Lung (tissue), 12 donors: ENCODE measurements around the gene AKAP8L. TPM values are rescaled to one million over a fixed set of nuclear protein-coding genes. Genes with fewer than 3 reads are reported as not detected.

Experiments used
- ATAC-seq: fragments of 200-7000 bp; cut with Tn5 transposase; one replicate; pipeline ENCODE4 v1.9.1; 2020; ENCODE audit warnings: moderate number of reproducible peaks; ENCODE audit not compliant: insufficient read depth, low FRiP score
- DNase-seq, 3 donors: peaks; one replicate each; pipeline ENCODE4 v3.0.0-alpha.2; 2013 to 2017
- H3K27ac ChIP-seq, 2 donors: one replicate each; pipeline ENCODE4 v1.5.1; 2013; ENCODE audit warnings: mild to moderate bottlenecking in 2 of 2, moderate library complexity in 2 of 2, control low read depth in 1 of 2, inconsistent platforms in 1 of 2, low read depth in 1 of 2, low read length in 1 of 2
- H3K27me3 ChIP-seq, 3 donors: one replicate each; pipeline ENCODE4 v1.5.1; 2013; ENCODE audit warnings: low read length in 2 of 3; ENCODE audit not compliant: control insufficient read depth in 3 of 3, insufficient read depth in 3 of 3
- H3K36me3 ChIP-seq, 4 donors: one replicate each; pipeline ENCODE4 v1.5.1; 2013; ENCODE audit warnings: low read length in 4 of 4, mild to moderate bottlenecking in 1 of 4, moderate library complexity in 1 of 4; ENCODE audit not compliant: control insufficient read depth in 4 of 4, insufficient read depth in 4 of 4
- H3K4me1 ChIP-seq, 5 donors: one replicate each; pipeline ENCODE4 v1.5.1; 2013; ENCODE audit warnings: low read length in 5 of 5, mild to moderate bottlenecking in 2 of 5, moderate library complexity in 1 of 5; ENCODE audit not compliant: control insufficient read depth in 5 of 5, insufficient read depth in 5 of 5
- H3K4me3 ChIP-seq: one replicate; pipeline ENCODE4 v1.5.1; 2013; ENCODE audit warnings: mild to moderate bottlenecking, control low read depth, moderate library complexity
- H3K9ac ChIP-seq, 2 donors: one replicate each; pipeline ENCODE4 v1.5.1; 2013; ENCODE audit warnings: low read length in 2 of 2, control low read depth in 1 of 2; ENCODE audit not compliant: insufficient read depth in 1 of 2
- H3K9me3 ChIP-seq, 4 donors: one replicate each; pipeline ENCODE4 v1.5.1; 2013; ENCODE audit warnings: low read length in 3 of 4, mild to moderate bottlenecking in 1 of 4, moderate library complexity in 1 of 4; ENCODE audit not compliant: control insufficient read depth in 4 of 4, insufficient read depth in 3 of 4
- WGBS, 2 donors: extraction: QIAGEN DNeasy Blood & Tissue Kit; methylation state at CpG; one replicate each; pipeline ENCODE4 v1.1.7; 2013; 5-methylcytosine and 5-hydroxymethylcytosine counted together
- polyA plus RNA-seq, 2 donors: library from polyadenylated mRNA; stranded (reverse); fragments of 200-250 nt; gene quantifications; one replicate each; pipeline ENCODE4 v1.2.1, GENCODE V29; 2013
- total RNA-seq, 2 donors: library from RNA; depleted of rRNA in 1 of 2; stranded (reverse); fragments of >200 nt in 1 of 2; gene quantifications; one replicate each; pipeline ENCODE4 v1.2.1, GENCODE V29; 2014 to 2021
- TF ChIP-seq, protein P1 (sequence below): IDR thresholded peaks from 2 replicates; pipeline ENCODE4 v1.5.1; 2012; ENCODE audit warnings: mild to moderate bottlenecking; ENCODE audit errors: control extremely low read depth, extremely low read depth
- donor health status: control.
- donor health status: control.
- donor health status: Bipolar disorder and iron deficiency.
- donor health status: healthy.
- donor health status: DM: yes; HTN: yes; CAD: no.

AKAP8L gene
- total and polyA plus RNA-seq, 4 donors: 52.5 to 118 (median 80.2) TPM

DNA sequence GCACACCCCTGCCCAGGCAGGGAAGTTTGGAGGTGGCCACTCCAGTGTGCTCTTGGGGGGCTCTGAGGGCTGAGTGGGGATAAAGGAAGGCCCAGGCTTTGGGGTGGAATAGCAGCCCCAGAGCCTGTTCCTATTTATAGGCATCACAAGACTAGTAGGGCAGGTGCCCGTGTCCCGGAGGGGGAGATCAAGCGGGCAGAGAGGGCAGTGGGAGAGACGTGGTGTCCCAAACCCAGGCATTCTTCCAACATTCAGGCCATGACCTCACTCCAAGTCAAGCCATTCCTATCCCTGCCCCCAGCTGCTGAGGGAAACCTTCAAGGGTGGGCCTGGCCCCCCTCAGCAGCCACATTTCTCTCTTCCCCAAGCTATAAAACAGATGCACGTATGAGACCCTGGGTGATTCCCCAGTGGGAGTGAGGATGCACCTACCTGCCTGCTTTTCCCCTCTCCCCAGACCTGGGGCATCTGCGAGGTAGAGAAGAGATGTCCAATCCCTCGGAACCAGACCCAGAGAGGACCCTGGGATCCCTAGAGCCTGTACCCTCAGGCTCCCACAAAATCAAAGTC is 27.1 kb upstream of the AKAP8L start:
- peak overlapping the region in 1 of 2 donors; percentile 85 for H3K27ac ChIP-seq
- ATAC-seq (no peak), DNase-seq (no peak)
- WGBS, 2 donors: 71 to 90% methylated on average over 7 of the region's 7 CpGs
- TF ChIP-seq, protein P1, sequence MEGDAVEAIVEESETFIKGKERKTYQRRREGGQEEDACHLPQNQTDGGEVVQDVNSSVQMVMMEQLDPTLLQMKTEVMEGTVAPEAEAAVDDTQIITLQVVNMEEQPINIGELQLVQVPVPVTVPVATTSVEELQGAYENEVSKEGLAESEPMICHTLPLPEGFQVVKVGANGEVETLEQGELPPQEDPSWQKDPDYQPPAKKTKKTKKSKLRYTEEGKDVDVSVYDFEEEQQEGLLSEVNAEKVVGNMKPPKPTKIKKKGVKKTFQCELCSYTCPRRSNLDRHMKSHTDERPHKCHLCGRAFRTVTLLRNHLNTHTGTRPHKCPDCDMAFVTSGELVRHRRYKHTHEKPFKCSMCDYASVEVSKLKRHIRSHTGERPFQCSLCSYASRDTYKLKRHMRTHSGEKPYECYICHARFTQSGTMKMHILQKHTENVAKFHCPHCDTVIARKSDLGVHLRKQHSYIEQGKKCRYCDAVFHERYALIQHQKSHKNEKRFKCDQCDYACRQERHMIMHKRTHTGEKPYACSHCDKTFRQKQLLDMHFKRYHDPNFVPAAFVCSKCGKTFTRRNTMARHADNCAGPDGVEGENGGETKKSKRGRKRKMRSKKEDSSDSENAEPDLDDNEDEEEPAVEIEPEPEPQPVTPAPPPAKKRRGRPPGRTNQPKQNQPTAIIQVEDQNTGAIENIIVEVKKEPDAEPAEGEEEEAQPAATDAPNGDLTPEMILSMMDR: no peak
- H3K4me1 ChIP-seq: peaks cover 2 to 10% (median 5%) of the 10 kb centered on the region in 5 donors
- no peak overlapping the region for H3K4me3 ChIP-seq
- no peaks in the 10 kb centered on the region for H3K9me3 ChIP-seq
- no peak overlapping the region for H3K9ac ChIP-seq
- no peaks in the 10 kb centered on the region for H3K27me3 ChIP-seq
- H3K36me3 ChIP-seq: peaks cover 0 to 4% (median 1%) of the 10 kb centered on the region in 4 donors

- Histone ChIP-seq H3K27me3 (no peaks in the 10 kb centered on the region), H3K4me1 (peaks cover 2 to 10% (median 5%) of the 10 kb centered on the region in 5 donors), H3K9ac (no peak overlapping the region), H3K4me3 (no peak overlapping the region), H3K36me3 (peaks cover 0 to 4% (median 1%) of the 10 kb centered on the region in 4 donors), H3K9me3 (no peaks in the 10 kb centered on the region), H3K27ac (peak overlapping the region in 1 of 2 donors; percentile 85)
- TF ChIP-seq, protein P1: no peak
- DNase-seq (no peak), ATAC-seq (no peak)
- WGBS, 2 donors: 93 to 96% methylated on average over 9 of the region's 9 CpGs
Observed at GRCh38 chr19:15445227-15445605, 26.4 kb upstream of the AKAP8L start.

- no peak overlapping the region for H3K9ac ChIP-seq
- DNase-seq (no peak), ATAC-seq (no peak)
- H3K27ac ChIP-seq: peak overlapping the region in 1 of 2 donors; percentile 85
- WGBS, 2 donors: 90 to 94% methylated on average over 15 of the region's 15 CpGs
- H3K9me3 ChIP-seq: no peaks in the 10 kb centered on the region
- no peak overlapping the region for H3K4me3 ChIP-seq
- H3K27me3 ChIP-seq: no peaks in the 10 kb centered on the region
- peaks cover 0 to 5% (median 1%) of the 10 kb centered on the region in 4 donors for H3K36me3 ChIP-seq
- peaks cover 2 to 10% (median 5%) of the 10 kb centered on the region in 5 donors for H3K4me1 ChIP-seq
- TF ChIP-seq, protein P1: no peak
Observed at GRCh38 chr19:15444505-15445226, 25.9 kb upstream of the AKAP8L start.
